HepG2 (cell line): ENCODE data around the gene LOXL4. TPM values are rescaled to one million over a fixed set of nuclear protein-coding genes. Genes with fewer than 3 reads are reported as not detected.

Experiments used
- CEBPB ChIP-seq: IDR thresholded peaks from 2 replicates; pipeline ENCODE4 v1.6.1; 2011; ENCODE audit warnings: low read depth, low read length, improper control_type of control experiment, borderline replicate concordance
- FOSL2 ChIP-seq: sonication (generic); formaldehyde crosslinking; IDR thresholded peaks from 2 replicates; pipeline ENCODE4 v1.4.0; 2020; ENCODE audit warnings: missing genetic modification reagents
- FOXA3 ChIP-seq: IDR thresholded peaks from 2 replicates; pipeline ENCODE4 v1.6.1; 2016; ENCODE audit warnings: missing genetic modification reagents, missing compliant biosample characterization
- FOXP4 ChIP-seq: sonication (generic); formaldehyde crosslinking; IDR thresholded peaks from 2 replicates; pipeline ENCODE4 v1.4.0; 2020; ENCODE audit warnings: missing genetic modification reagents
- GABPB1 ChIP-seq: IDR thresholded peaks from 2 replicates; pipeline ENCODE4 v1.6.1; 2016; ENCODE audit warnings: mild to moderate bottlenecking, missing genetic modification reagents, moderate library complexity, missing compliant biosample characterization
- HIC2 ChIP-seq: sonication (generic); formaldehyde crosslinking; IDR thresholded peaks from 2 replicates; pipeline ENCODE4 v1.9.0; 2022; ENCODE audit warnings: low read depth, missing genetic modification reagents
- IRF1 ChIP-seq: sonication (generic); formaldehyde crosslinking; IDR thresholded peaks from 2 replicates; pipeline ENCODE4 v1.4.0; 2020; ENCODE audit warnings: low read depth, mild to moderate bottlenecking, missing genetic modification reagents
- IRF2 ChIP-seq: IDR thresholded peaks from 2 replicates; pipeline ENCODE4 v1.6.1; 2018; ENCODE audit warnings: missing genetic modification reagents, missing compliant biosample characterization
- MEF2D ChIP-seq: sonication (generic); formaldehyde crosslinking; IDR thresholded peaks from 2 replicates; pipeline ENCODE4 v1.5.1; 2020; ENCODE audit warnings: mild to moderate bottlenecking, missing genetic modification reagents
- MTA1 ChIP-seq: sonication (generic); formaldehyde crosslinking; IDR thresholded peaks from 2 replicates; pipeline ENCODE4 v1.4.0; 2020; ENCODE audit warnings: missing genetic modification reagents, mild to moderate bottlenecking, borderline replicate concordance
- PAXIP1 ChIP-seq: sonication (generic); formaldehyde crosslinking; conservative IDR thresholded peaks from 2 replicates; pipeline ENCODE4 v1.4.0; 2020; ENCODE audit warnings: mild to moderate bottlenecking, missing genetic modification reagents, moderate library complexity
- SIN3B ChIP-seq: fragments of 150-350 bp; IDR thresholded peaks from 2 replicates; pipeline ENCODE4 v1.6.1; 2014; ENCODE audit warnings: low read length
- SKI ChIP-seq: fragments of 450-650 bp; IDR thresholded peaks from one replicate; pipeline ENCODE4 v1.6.1; 2018; ENCODE audit warnings: mild to moderate bottlenecking; ENCODE audit not compliant: partially characterized antibody
- SP5 ChIP-seq: IDR thresholded peaks from 2 replicates; pipeline ENCODE4 v1.6.1; 2016; ENCODE audit warnings: low read depth, borderline replicate concordance
- TBL1XR1 ChIP-seq: fragments of 150-350 bp; IDR thresholded peaks from 2 replicates; pipeline ENCODE4 v1.6.1; 2014; ENCODE audit warnings: borderline replicate concordance, low read length; ENCODE audit not compliant: partially characterized antibody
- ZFP1 ChIP-seq: IDR thresholded peaks from 2 replicates; pipeline ENCODE4 v1.6.1; 2016
- ZNF263 ChIP-seq: sonication (generic); formaldehyde crosslinking; IDR thresholded peaks from 2 replicates; pipeline ENCODE4 v1.4.0; 2020; ENCODE audit warnings: missing genetic modification reagents
- ZNF292 ChIP-seq: sonication (generic); formaldehyde crosslinking; IDR thresholded peaks from 2 replicates; pipeline ENCODE4 v1.8.1; 2022; ENCODE audit warnings: mild to moderate bottlenecking, low read depth, missing genetic modification reagents, borderline replicate concordance
- ZNF557 ChIP-seq: sonication (generic); formaldehyde crosslinking; IDR thresholded peaks from 2 replicates; pipeline ENCODE4 v1.4.0; 2020; ENCODE audit warnings: missing genetic modification reagents
- ZNF569 ChIP-seq: sonication (generic); formaldehyde crosslinking; IDR thresholded peaks from 2 replicates; pipeline ENCODE4 v1.5.0; 2020; ENCODE audit warnings: mild to moderate bottlenecking, missing genetic modification reagents, moderate library complexity, borderline replicate concordance
- polyA plus RNA-seq, 8 experiments: library from polyadenylated mRNA; depleted of rRNA in 3 of 8; stranded (reverse) in 7 of 8; unstranded in 1 of 8; fragments of >200 nt; fragmentation: Illumina TruSeq in 4 of 8; extraction: Trizol in 4 of 8; gene quantifications; 2 replicates each; pipeline versions ENCODE4 v1.2.1 to v1.2.3, GENCODE V29; 2011 to 2016; ENCODE audit warnings: low read depth in 4 of 8, missing spikeins in 1 of 8, mixed read lengths in 1 of 8; ENCODE audit not compliant: insufficient read depth in 1 of 8
- total RNA-seq, 5 experiments: library from RNA; depleted of rRNA; stranded (reverse); fragments of >200 nt; fragmentation: Illumina TruSeq; extraction: Trizol; gene quantifications; 2 replicates each; pipeline ENCODE4 v1.2.3, GENCODE V29; 2016; ENCODE audit warnings: low read depth in 1 of 5

Gene LOXL4
- total and polyA plus RNA-seq, 2 of the 13 experiments (the other 11 are each of a cell fraction or from before 2014, with no cell fraction given): 8.8 to 21.1 TPM

- peak; percentile 91 for TF ChIP-seq FOXP4 (CRISPR knock-in tag)
- TF ChIP-seq SP5 (CRISPR knock-in tag): peak; percentile 58; the same call in 1 of the 2 replicates
- TF ChIP-seq SIN3B: no peak
- peak; percentile 88 for TF ChIP-seq CEBPB
- TF ChIP-seq FOXA3 (CRISPR knock-in tag): peak; percentile 98
- peak; percentile 68; the same call in 1 of the 2 replicates for TF ChIP-seq MEF2D (CRISPR knock-in tag)
- TF ChIP-seq MTA1 (CRISPR knock-in tag): peak; percentile 13; the same call in 1 of the 2 replicates
- no peak for TF ChIP-seq TBL1XR1
- TF ChIP-seq ZFP1 (CRISPR knock-in tag): 0 out of 2 replicates have a peak, but pooled peaks have one; percentile 44
- TF ChIP-seq GABPB1 (CRISPR knock-in tag): peak; percentile 44; the same call in 1 of the 2 replicates
- peak; percentile 53; the same call in 1 of the 2 replicates for TF ChIP-seq ZNF263 (CRISPR knock-in tag)
- TF ChIP-seq PAXIP1 (CRISPR knock-in tag): peak; percentile 76
- TF ChIP-seq ZNF292 (CRISPR knock-in tag): peak; percentile 91; the same call in 1 of the 2 replicates
- TF ChIP-seq ZNF569: no peak
- TF ChIP-seq FOSL2 (CRISPR knock-in tag): peak; percentile 91
- TF ChIP-seq IRF2: peak; percentile 67; the same call in 1 of the 2 replicates
- TF ChIP-seq IRF1 (CRISPR knock-in tag): no peak
- 0 out of 2 replicates have a peak, but pooled peaks have one; percentile 25 for TF ChIP-seq ZNF557
- peak; percentile 62; the same call in 1 of the 2 replicates for TF ChIP-seq HIC2 (CRISPR knock-in tag)
- TF ChIP-seq SKI: peak; percentile 82
These were observed 2.2 kb upstream of the LOXL4 start (continued) for GRCh38 chr10:98270073-98270740.
